H1 (cell line): Measurements from ENCODE around the gene ZKSCAN1. TPM values are rescaled to one million over a fixed set of nuclear protein-coding genes. Genes with fewer than 3 reads are reported as not detected.

ENCODE experiments used
- ATF3 ChIP-seq: IDR thresholded peaks from 2 replicates; pipeline ENCODE4 v1.6.1; 2011; ENCODE audit warnings: low read depth, mild to moderate bottlenecking, low read length; ENCODE audit not compliant: insufficient read depth
- SIN3A ChIP-seq, 2 experiments: IDR thresholded peaks in 1 of 2; conservative IDR thresholded peaks in 1 of 2; 2 replicates each; pipeline ENCODE4 v1.6.1; 2011 to 2012; ENCODE audit warnings: low read length in 2 of 2, improper control_type of control experiment in 1 of 2, low read depth in 1 of 2, mild to moderate bottlenecking in 1 of 2
- SRF ChIP-seq: IDR thresholded peaks from 2 replicates; pipeline ENCODE4 v1.6.1; 2011; ENCODE audit warnings: mild to moderate bottlenecking, low read depth, low read length, moderate library complexity
- polyA plus RNA-seq, 7 experiments: library from polyadenylated mRNA; depleted of rRNA in 3 of 7; stranded (reverse) in 5 of 7; unstranded in 2 of 7; fragments of >200 nt in 5 of 7; fragments of 200-250 nt in 2 of 7; gene quantifications; 1 replicate in 5 of 7; 2 replicates in 1 of 7; 4 replicates in 1 of 7; pipeline versions ENCODE4 v1.2.1 to v1.2.3, GENCODE V29; 2011 to 2013; ENCODE audit warnings: missing spikeins in 2 of 7, mixed read lengths in 2 of 7
- total RNA-seq: library from RNA; stranded (reverse); fragmentation: NEBNext Ultra II Directional; extraction: Animal tissue kit (Norgen Biotek cat#: 25700); gene quantifications from 2 replicates; pipeline ENCODE4 v1.2.1, GENCODE V29; 2021

Gene ZKSCAN1
- total and polyA plus RNA-seq, 2 of the 8 experiments (the other 6 are each of a cell fraction or from before 2014, with no cell fraction given) = 8.2 to 40.6 TPM

- TF ChIP-seq ATF3 = no peak
- TF ChIP-seq SRF = no peak
- no peak for TF ChIP-seq SIN3A (conservative IDR thresholded peaks at IDR 0.05 in 1 of 2, IDR thresholded peaks at IDR 0.05 in 1 of 2; ENCODE audit: low read depth in 1 of 2, low read length in 2 of 2)
Observed at GRCh38 chr7:100013328-100013676, 2.1 kb upstream of the ZKSCAN1 start (continued).
